Tibial nerve (tissue), 4 donors: ENCODE measurements around the gene PTCH1. TPM values are rescaled to one million over a fixed set of nuclear protein-coding genes. Genes with fewer than 3 reads are reported as not detected.

Source experiments
- DNase-seq, 2 donors: peaks; one replicate each; pipeline ENCODE4 v3.0.0-alpha.2; 2019; ENCODE audit warnings: low spot score in 2 of 2
- H3K27ac ChIP-seq, 4 donors: fragments of 200-600 bp; sonication (generic) in 3 of 4; one replicate each; pipeline ENCODE4 v1.5.1; 2017 to 2019; ENCODE audit warnings: mild to moderate bottlenecking in 1 of 4
- H3K27me3 ChIP-seq, 2 donors: fragments of 200-600 bp; sonication (generic) in 1 of 2; one replicate each; pipeline versions ENCODE4 v1.5.1 to v1.6.0; 2017 to 2019
- H3K36me3 ChIP-seq, 3 donors: fragments of 200-600 bp; sonication (generic); one replicate each; pipeline ENCODE4 v1.5.1; 2018 to 2019
- H3K4me1 ChIP-seq, 4 donors: fragments of 200-600 bp; sonication (generic) in 3 of 4; one replicate each; pipeline ENCODE4 v1.5.1; 2017 to 2019
- H3K4me3 ChIP-seq, 4 donors: fragments of 200-600 bp; sonication (generic) in 3 of 4; one replicate each; pipeline ENCODE4 v1.5.1; 2017 to 2019; ENCODE audit warnings: mild to moderate bottlenecking in 1 of 4, moderate library complexity in 1 of 4
- H3K9me3 ChIP-seq, 4 donors: fragments of 200-600 bp; sonication (generic) in 3 of 4; one replicate each; pipeline ENCODE4 v1.5.1; 2017 to 2019
- EP300 ChIP-seq, 2 donors: sonication (generic); formaldehyde crosslinking; IDR thresholded peaks; one replicate each; pipeline ENCODE4 v1.6.1; 2017; ENCODE audit warnings: antibody characterized with exemption in 2 of 2, mild to moderate bottlenecking in 1 of 2
- POLR2A ChIP-seq, 2 donors: fragments of 450-650 bp; IDR thresholded peaks; one replicate each; pipeline ENCODE4 v1.6.1; 2017; ENCODE audit warnings: antibody characterized with exemption in 2 of 2, mild to moderate bottlenecking in 2 of 2, moderate library complexity in 2 of 2
- WGBS, 2 donors: methylation state at CpG; one replicate each; pipeline ENCODE4 v1.1.5; 2018; 5-methylcytosine and 5-hydroxymethylcytosine counted together
- total RNA-seq, 4 donors: library from RNA; depleted of rRNA; stranded (reverse); fragments of >200 nt; gene quantifications; one replicate each; pipeline ENCODE4 v1.1.0, GENCODE V29; 2016
- TF ChIP-seq, protein P1 (sequence below), 5 experiments: fragments of 200-600 bp in 3 of 5; fragments of 450-650 bp in 2 of 5; sonication (generic) in 3 of 5; IDR thresholded peaks; one replicate each; pipeline ENCODE4 v1.5.1; 2016 to 2019; ENCODE audit warnings: antibody characterized with exemption in 5 of 5, mild to moderate bottlenecking in 3 of 5, moderate library complexity in 2 of 5

Gene PTCH1
- total RNA-seq, 4 donors from 2014 or later, result 39.0 to 173 (median 86.6) TPM

DNA sequence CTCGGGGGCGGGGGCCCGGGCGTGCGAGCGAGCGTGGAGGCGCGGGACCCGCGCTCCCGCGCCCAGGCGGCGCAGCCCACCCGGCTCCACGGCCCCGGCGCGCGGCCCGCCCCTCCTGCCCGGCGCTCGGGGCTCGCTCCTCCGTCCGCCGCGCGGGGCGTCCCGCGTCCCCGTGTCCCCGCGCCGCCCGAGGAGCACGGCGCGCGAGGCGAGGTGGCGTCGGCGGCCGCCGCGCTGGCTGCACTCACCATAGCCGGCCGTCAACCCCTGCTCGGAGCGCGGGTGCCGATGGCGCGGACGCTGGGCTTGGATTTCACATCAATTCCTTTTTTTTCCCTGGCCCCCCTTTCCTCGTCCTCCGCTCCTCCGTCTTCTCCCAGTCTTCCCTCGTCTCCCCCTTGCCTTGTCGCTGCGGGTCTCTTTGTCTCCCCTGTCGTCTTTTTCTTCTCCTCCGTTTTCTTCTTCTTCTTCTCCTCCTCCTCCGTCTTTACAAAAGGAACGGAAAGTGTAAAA lies 494 bp downstream of the PTCH1 start:
- Histone ChIP-seq H3K4me3 (peak overlapping the region; percentile 41 to 83 (median 65)), H3K27ac (peak overlapping the region; percentile 61 to 86 (median 72)), H3K27me3 (no peaks in the 10 kb centered on the region), H3K4me1 (peaks cover 0 to 32% (median 11%) of the 10 kb centered on the region in 4 donors), H3K9me3 (no peaks in the 10 kb centered on the region), H3K36me3 (no peaks in the 10 kb centered on the region)
- DNase-seq, result no peak
- 0 to 4% methylated on average over 27 to 34 of the region's 69 CpGs for WGBS, 2 donors
- TF ChIP-seq, protein P1, sequence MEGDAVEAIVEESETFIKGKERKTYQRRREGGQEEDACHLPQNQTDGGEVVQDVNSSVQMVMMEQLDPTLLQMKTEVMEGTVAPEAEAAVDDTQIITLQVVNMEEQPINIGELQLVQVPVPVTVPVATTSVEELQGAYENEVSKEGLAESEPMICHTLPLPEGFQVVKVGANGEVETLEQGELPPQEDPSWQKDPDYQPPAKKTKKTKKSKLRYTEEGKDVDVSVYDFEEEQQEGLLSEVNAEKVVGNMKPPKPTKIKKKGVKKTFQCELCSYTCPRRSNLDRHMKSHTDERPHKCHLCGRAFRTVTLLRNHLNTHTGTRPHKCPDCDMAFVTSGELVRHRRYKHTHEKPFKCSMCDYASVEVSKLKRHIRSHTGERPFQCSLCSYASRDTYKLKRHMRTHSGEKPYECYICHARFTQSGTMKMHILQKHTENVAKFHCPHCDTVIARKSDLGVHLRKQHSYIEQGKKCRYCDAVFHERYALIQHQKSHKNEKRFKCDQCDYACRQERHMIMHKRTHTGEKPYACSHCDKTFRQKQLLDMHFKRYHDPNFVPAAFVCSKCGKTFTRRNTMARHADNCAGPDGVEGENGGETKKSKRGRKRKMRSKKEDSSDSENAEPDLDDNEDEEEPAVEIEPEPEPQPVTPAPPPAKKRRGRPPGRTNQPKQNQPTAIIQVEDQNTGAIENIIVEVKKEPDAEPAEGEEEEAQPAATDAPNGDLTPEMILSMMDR (IDR thresholded peaks at IDR 0.05), result no peak
- TF ChIP-seq EP300 (IDR thresholded peaks at IDR 0.05) (no peak), POLR2A (IDR thresholded peaks at IDR 0.05) (no peak)

GRCh38 chr9:95515272-95516113 lies 1.3 kb downstream of the PTCH1 start:
- no peak for DNase-seq
- Histone ChIP-seq H3K4me3 (peak overlapping the region; percentile 28 to 83 (median 57)), H3K27me3 (no peaks in the 10 kb centered on the region), H3K9me3 (no peaks in the 10 kb centered on the region), H3K36me3 (no peaks in the 10 kb centered on the region), H3K27ac (peak overlapping the region in 3 of 4 donors; percentile 41 to 86 (median 66)), H3K4me1 (peaks cover 0 to 32% (median 11%) of the 10 kb centered on the region in 4 donors)
- TF ChIP-seq, protein P1 (IDR thresholded peaks at IDR 0.05), result no peak
- no peak for TF ChIP-seq POLR2A (IDR thresholded peaks at IDR 0.05)
- TF ChIP-seq EP300 (IDR thresholded peaks at IDR 0.05), result no peak
- 11 to 47% methylated on average over 6 to 46 of the region's 48 CpGs for WGBS, 2 donors

- 52 to 55% methylated on average over 5 of the region's 5 CpGs for WGBS, 2 donors
- TF ChIP-seq EP300 (IDR thresholded peaks at IDR 0.05) (no peak), POLR2A (IDR thresholded peaks at IDR 0.05) (no peak)
- TF ChIP-seq, protein P1 (IDR thresholded peaks at IDR 0.05), result no peak
- H3K9me3 ChIP-seq, result no peaks in the 10 kb centered on the region
- H3K27ac ChIP-seq, result peak overlapping the region in 1 of 4 donors; percentile 86
- peak overlapping the region in 1 of 4 donors; percentile 83 for H3K4me3 ChIP-seq
- no peaks in the 10 kb centered on the region for H3K36me3 ChIP-seq
- peaks cover 0 to 40% (median 11%) of the 10 kb centered on the region in 4 donors for H3K4me1 ChIP-seq
- H3K27me3 ChIP-seq, result no peaks in the 10 kb centered on the region
- no peak for DNase-seq
These were observed 2.4 kb downstream of the PTCH1 start for GRCh38 chr9:95514342-95514741.

GRCh38 chr9:95513711-95514110 lies 3.1 kb downstream of the PTCH1 start:
- Histone ChIP-seq H3K27me3 (no peaks in the 10 kb centered on the region), H3K4me3 (peak overlapping the region in 1 of 4 donors; percentile 83), H3K36me3 (no peaks in the 10 kb centered on the region), H3K9me3 (no peaks in the 10 kb centered on the region), H3K27ac (peak overlapping the region in 1 of 4 donors; percentile 86), H3K4me1 (peaks cover 0 to 40% (median 11%) of the 10 kb centered on the region in 4 donors)
- TF ChIP-seq, protein P1 (IDR thresholded peaks at IDR 0.05), result no peak
- TF ChIP-seq POLR2A (IDR thresholded peaks at IDR 0.05) (no peak), EP300 (IDR thresholded peaks at IDR 0.05) (no peak)
- WGBS, 2 donors, result 62 to 71% methylated on average over 4 of the region's 4 CpGs
- no peak for DNase-seq

- Histone ChIP-seq H3K9me3 (no peaks in the 10 kb centered on the region), H3K4me1 (peaks cover 0 to 40% (median 11%) of the 10 kb centered on the region in 4 donors), H3K27me3 (no peaks in the 10 kb centered on the region), H3K4me3 (peak overlapping the region in 1 of 4 donors; percentile 83), H3K27ac (peak overlapping the region in 2 of 4 donors; percentile 86 to 89), H3K36me3 (no peaks in the 10 kb centered on the region)
- TF ChIP-seq POLR2A (IDR thresholded peaks at IDR 0.05) (no peak), EP300 (IDR thresholded peaks at IDR 0.05) (no peak)
- TF ChIP-seq, protein P1 (IDR thresholded peaks at IDR 0.05), result no peak
- DNase-seq, result no peak
- WGBS, 2 donors, result 71 to 81% methylated on average over 2 of the region's 2 CpGs
These were observed 4.1 kb downstream of the PTCH1 start for GRCh38 chr9:95512709-95513095.
